Caco-2 (cell line): ENCODE measurements around the gene PEA15. TPM values are rescaled to one million over a fixed set of nuclear protein-coding genes. Genes with fewer than 3 reads are reported as not detected.

Source experiments
- BruUV-seq: library from RNA; stranded (reverse); fragments of 400-500 nt; replicated peaks from 2 replicates; lab custom pipeline; 2021; lab: Mats Ljungman, UMichigan
- CTCF ChIA-PET: fragments of 300-600 bp; sonication (Branson Sonifier 250); formaldehyde crosslinking; loops from one replicate; lab custom pipeline; 2022; ENCODE audit warnings: antibody characterized with exemption; lab: Charles Lee
- POLR2A ChIA-PET: fragments of 300-600 bp; sonication (Branson Sonifier 250); formaldehyde crosslinking; loops from one replicate; lab custom pipeline; 2022; ENCODE audit warnings: antibody characterized with exemption; lab: Charles Lee
- DNase-seq, 2 experiments: peaks; one replicate each; pipeline versions ENCODE4 v3.0.0 to v3.0.0-alpha.2; 2020 to 2022
- H3K27me3 ChIP-seq: replicated peaks from 2 replicates; pipeline ENCODE4 v1.6.0; 2011; ENCODE audit warnings: low read length; ENCODE audit not compliant: control insufficient read depth, insufficient read depth
- H3K36me3 ChIP-seq: 2 replicates; pipeline ENCODE4 v1.5.1; 2011; ENCODE audit warnings: low read length; ENCODE audit not compliant: control insufficient read depth, insufficient read depth
- H3K4me1 ChIP-seq: fragments of 250-450 bp; sonication (Bioruptor Pico); 2 replicates; pipeline ENCODE4 v1.5.1; 2020; ENCODE audit warnings: mild to moderate bottlenecking
- H3K4me3 ChIP-seq: 2 replicates; pipeline ENCODE4 v1.5.1; 2011; ENCODE audit warnings: low read depth, mild to moderate bottlenecking, control low read depth, low read length
- H3K9me3 ChIP-seq: fragments of 250-450 bp; sonication (Bioruptor Pico); 2 replicates; pipeline ENCODE4 v1.5.1; 2020; ENCODE audit warnings: mild to moderate bottlenecking, moderate library complexity
- H3K27ac Mint-ChIP-seq: one replicate; pipeline ENCODE4 v1.8.0; 2022; ENCODE audit warnings: mixed read lengths; ENCODE audit not compliant: unreplicated experiment
- H3K27me3 Mint-ChIP-seq: one replicate; pipeline ENCODE4 v1.8.0; 2022; ENCODE audit warnings: mixed read lengths; ENCODE audit not compliant: insufficient read depth, unreplicated experiment
- H3K36me3 Mint-ChIP-seq: one replicate; pipeline ENCODE4 v1.8.0; 2022; ENCODE audit warnings: mild to moderate bottlenecking, mixed read lengths; ENCODE audit not compliant: insufficient read depth, unreplicated experiment
- H3K4me1 Mint-ChIP-seq: one replicate; pipeline ENCODE4 v1.8.0; 2022; ENCODE audit warnings: low read depth, mixed read lengths; ENCODE audit not compliant: unreplicated experiment
- H3K4me3 Mint-ChIP-seq: one replicate; pipeline ENCODE4 v1.8.0; 2022; ENCODE audit warnings: mild to moderate bottlenecking, moderate library complexity, mixed read lengths; ENCODE audit not compliant: unreplicated experiment
- H3K9me3 Mint-ChIP-seq: one replicate; pipeline ENCODE4 v1.8.0; 2022; ENCODE audit warnings: mixed read lengths; ENCODE audit not compliant: unreplicated experiment
- CTCF ChIP-seq, 2 experiments: fragments of 200-600 bp in 1 of 2; IDR thresholded peaks; 1 replicate in 1 of 2; 2 replicates in 1 of 2; pipeline versions ENCODE4 v1.5.1 to v1.8.0; 2011 to 2022; ENCODE audit warnings: antibody characterized with exemption in 1 of 2, control low read depth in 1 of 2, inconsistent platforms in 1 of 2, low read depth in 1 of 2, low read length in 1 of 2, mild to moderate bottlenecking in 1 of 2, moderate library complexity in 1 of 2; ENCODE audit not compliant: insufficient read depth in 1 of 2, severe bottlenecking in 1 of 2, unreplicated experiment in 1 of 2
- intact Hi-C: fragments of 100-400 bp; cut with micrococcal nuclease; formaldehyde crosslinking; loops from one replicate; pipeline ENCODE4 v1.10.0; 2022; ENCODE audit not compliant: unreplicated experiment
- total RNA-seq: library from RNA; stranded (reverse); gene quantifications from 2 replicates; pipeline ENCODE4 v1.2.3, GENCODE V29; 2022

PEA15 gene
- total RNA-seq, 1 experiment from 2014 or later = 85.1 TPM

- ChIA-PET POLR2A (no interaction called here), CTCF (interaction anchor here (0.8 kb wide), 1 partner anchor 132 kb away, joined by 4 read pairs; no protein-coding TSS in a partner anchor)
- Histone ChIP-seq H3K4me1 (no peaks in the 10 kb centered on the region), H3K27me3 (no peaks in the 10 kb centered on the region), H3K9me3 (no peaks in the 10 kb centered on the region), H3K36me3 (no peaks in the 10 kb centered on the region; the same call in 1 of the 2 replicates), H3K4me3 (no peak overlapping the region)
- Mint-ChIP-seq H3K9me3 (no peaks in the 10 kb centered on the region), H3K4me1 (no peaks in the 10 kb centered on the region), H3K4me3 (no peak overlapping the region), H3K27ac (no peak overlapping the region), H3K27me3 (no peaks in the 10 kb centered on the region), H3K36me3 (peaks cover 55% of the 10 kb centered on the region)
- intact Hi-C loops = no loop called here
- DNase-seq = no peak
- BruUV-seq = no TSS peak
- TF ChIP-seq CTCF (IDR thresholded peaks at IDR 0.05; ENCODE audit: insufficient read depth in 1 of 2, low read depth in 1 of 2, low read length in 1 of 2, severe bottlenecking in 1 of 2, unreplicated experiment in 1 of 2) = no peak
Measured at GRCh38 chr1:160232911-160233310, 27.7 kb downstream of the PEA15 start.

- Mint-ChIP-seq H3K9me3 (no peaks in the 10 kb centered on the region), H3K36me3 (peaks cover 55% of the 10 kb centered on the region), H3K27ac (no peak overlapping the region), H3K27me3 (no peaks in the 10 kb centered on the region), H3K4me3 (no peak overlapping the region), H3K4me1 (no peaks in the 10 kb centered on the region)
- no peak for TF ChIP-seq CTCF (IDR thresholded peaks at IDR 0.05; ENCODE audit: insufficient read depth in 1 of 2, low read depth in 1 of 2, low read length in 1 of 2, severe bottlenecking in 1 of 2, unreplicated experiment in 1 of 2)
- no TSS peak for BruUV-seq
- ChIA-PET CTCF (no interaction called here), POLR2A (no interaction called here)
- H3K27me3 ChIP-seq = no peaks in the 10 kb centered on the region
- no peak overlapping the region for H3K4me3 ChIP-seq
- H3K4me1 ChIP-seq = no peaks in the 10 kb centered on the region
- no peaks in the 10 kb centered on the region for H3K9me3 ChIP-seq
- DNase-seq = no peak
- intact Hi-C loops = no loop called here
- no peaks in the 10 kb centered on the region; the same call in 1 of the 2 replicates for H3K36me3 ChIP-seq
Measured at GRCh38 chr1:160236806-160237205, 31.6 kb downstream of the PEA15 start.

GRCh38 chr1:160237558-160237957, 32.4 kb downstream of the PEA15 start:
- H3K9me3 ChIP-seq = no peaks in the 10 kb centered on the region
- Mint-ChIP-seq H3K36me3 (peaks cover 54% of the 10 kb centered on the region), H3K4me3 (no peak overlapping the region), H3K9me3 (no peaks in the 10 kb centered on the region), H3K27ac (no peak overlapping the region), H3K4me1 (no peaks in the 10 kb centered on the region), H3K27me3 (no peaks in the 10 kb centered on the region)
- no peaks in the 10 kb centered on the region for H3K27me3 ChIP-seq
- intact Hi-C loops = no loop called here
- DNase-seq = no peak
- ChIA-PET POLR2A (no interaction called here), CTCF (no interaction called here)
- no TSS peak for BruUV-seq
- H3K4me1 ChIP-seq = no peaks in the 10 kb centered on the region
- H3K4me3 ChIP-seq = no peak overlapping the region
- no peak for TF ChIP-seq CTCF (IDR thresholded peaks at IDR 0.05; ENCODE audit: insufficient read depth in 1 of 2, low read depth in 1 of 2, low read length in 1 of 2, severe bottlenecking in 1 of 2, unreplicated experiment in 1 of 2)
- no peaks in the 10 kb centered on the region; the same call in 1 of the 2 replicates for H3K36me3 ChIP-seq
